Endothelial cell of umbilical vein (primary cell): ENCODE measurements around the gene SLC44A5. TPM values are rescaled to one million over a fixed set of nuclear protein-coding genes. Genes with fewer than 3 reads are reported as not detected.

ENCODE experiments used
- BruUV-seq: library from RNA; stranded (reverse); fragments of 400-500 nt; replicated peaks from 2 replicates; lab custom pipeline; 2021; lab: Mats Ljungman, UMichigan
- CTCF ChIA-PET: fragments of 300-600, 350-600 bp; sonication (Branson Sonifier 250); formaldehyde crosslinking; loops from one replicate; lab custom pipeline; 2021; ENCODE audit warnings: antibody characterized with exemption, inconsistent platforms; lab: Charles Lee
- POLR2A ChIA-PET: fragments of 300-600, 350-600 bp; sonication (Branson Sonifier 250); formaldehyde crosslinking; loops from one replicate; lab custom pipeline; 2021; ENCODE audit warnings: antibody characterized with exemption, inconsistent platforms; lab: Charles Lee
- DNase-seq: peaks from one replicate; pipeline ENCODE4 v3.0.0-alpha.2; 2011; ENCODE audit warnings: low read depth, low spot score
- FAIRE-seq: peaks from 2 replicates; lab custom pipeline; 2011; peaks lifted over from hg19 to GRCh38; lab: Jason Lieb, UNC
- H2AFZ ChIP-seq: 2 replicates; pipeline ENCODE4 v1.6.0; 2012; ENCODE audit warnings: low read depth, low read length, control low read depth, inconsistent platforms
- H3K27ac ChIP-seq: 2 replicates; pipeline ENCODE4 v1.5.1; 2011; ENCODE audit warnings: low read depth, mild to moderate bottlenecking, control low read depth, low read length, moderate library complexity; ENCODE audit not compliant: insufficient read depth
- H3K27me3 ChIP-seq, 2 experiments: 2 replicates each; pipeline versions ENCODE4 v1.6.0 to v1.6.1; 2011; ENCODE audit warnings: low read length in 2 of 2, mixed read lengths in 1 of 2; ENCODE audit not compliant: control insufficient read depth in 2 of 2, insufficient read depth in 2 of 2
- H3K36me3 ChIP-seq, 2 experiments: 2 replicates in 1 of 2; 3 replicates in 1 of 2; pipeline ENCODE4 v1.5.1; 2011; ENCODE audit warnings: low read length in 2 of 2, mild to moderate bottlenecking in 1 of 2, moderate library complexity in 1 of 2; ENCODE audit not compliant: control insufficient read depth in 2 of 2, insufficient read depth in 2 of 2; ENCODE audit errors: extremely low read depth in 1 of 2
- H3K4me1 ChIP-seq: 3 replicates; pipeline ENCODE4 v1.5.1; 2011; ENCODE audit warnings: mild to moderate bottlenecking, low read length; ENCODE audit not compliant: control insufficient read depth, insufficient read depth; ENCODE audit errors: extremely low read depth
- H3K4me2 ChIP-seq: 2 replicates; pipeline ENCODE4 v1.6.1; 2011; ENCODE audit warnings: low read length, control low read depth, mixed read lengths; ENCODE audit not compliant: insufficient read depth
- H3K4me3 ChIP-seq, 3 experiments: fragments of 200-600 bp in 1 of 3; sonication (generic), shearing (Covaris generic) in 1 of 3; replicated peaks in 1 of 3; 2 replicates each; pipeline ENCODE4 v1.5.1; 2011 to 2016; ENCODE audit warnings: control low read depth in 3 of 3, low read length in 3 of 3, mild to moderate bottlenecking in 2 of 3, inconsistent platforms in 1 of 3, low read depth in 1 of 3, moderate library complexity in 1 of 3; ENCODE audit not compliant: insufficient read depth in 1 of 3
- H3K79me2 ChIP-seq: 2 replicates; pipeline ENCODE4 v1.6.0; 2012; ENCODE audit warnings: low read length, inconsistent platforms; ENCODE audit not compliant: control insufficient read depth, insufficient read depth
- H3K9ac ChIP-seq: replicated peaks from 2 replicates; pipeline ENCODE3; 2011; ENCODE audit warnings: low read length, control low read depth; ENCODE audit not compliant: insufficient read depth; ENCODE audit errors: extremely low read depth
- H3K9me1 ChIP-seq: replicated peaks from 3 replicates; pipeline ENCODE4 v1.6.0; 2011; ENCODE audit warnings: mild to moderate bottlenecking, low read length; ENCODE audit not compliant: control insufficient read depth, insufficient read depth; ENCODE audit errors: extremely low read depth
- H3K9me3 ChIP-seq: replicated peaks from 2 replicates; pipeline ENCODE4 v1.5.1; 2012; ENCODE audit warnings: low read length, inconsistent platforms; ENCODE audit not compliant: control insufficient read depth, insufficient read depth
- H4K20me1 ChIP-seq: replicated peaks from 2 replicates; pipeline ENCODE3; 2011; ENCODE audit warnings: mild to moderate bottlenecking, low read length; ENCODE audit not compliant: control insufficient read depth, insufficient read depth; ENCODE audit errors: extremely low read depth
- CTCF ChIP-seq, 2 donors: IDR thresholded peaks; 1 replicate in 1 of 2; 2 replicates in 1 of 2; pipeline ENCODE4 v1.5.1; 2011; ENCODE audit warnings: low read length in 2 of 2, mild to moderate bottlenecking in 2 of 2, moderate library complexity in 2 of 2, control low read depth in 1 of 2, inconsistent platforms in 1 of 2, low read depth in 1 of 2; ENCODE audit not compliant: insufficient read depth in 1 of 2; ENCODE audit errors: extremely low read depth in 1 of 2
- EZH2 ChIP-seq: IDR thresholded peaks from 2 replicates; pipeline ENCODE4 v1.6.1; 2012; ENCODE audit warnings: borderline replicate concordance, low read depth, mild to moderate bottlenecking, moderate library complexity, low read length, inconsistent platforms; ENCODE audit not compliant: severe bottlenecking
- FOS ChIP-seq: IDR thresholded peaks from 2 replicates; pipeline ENCODE4 v1.6.1; 2011; ENCODE audit warnings: mild to moderate bottlenecking, low read length, moderate library complexity, borderline replicate concordance; ENCODE audit not compliant: insufficient read depth
- GATA2 ChIP-seq: IDR thresholded peaks from 2 replicates; pipeline ENCODE4 v1.7.0; 2011; ENCODE audit warnings: low read depth, mild to moderate bottlenecking, moderate library complexity, mixed read lengths, low read length; ENCODE audit not compliant: insufficient read length, insufficient read depth
- JUN ChIP-seq: IDR thresholded peaks from 2 replicates; pipeline ENCODE4 v1.6.1; 2011; ENCODE audit warnings: borderline replicate concordance, low read depth; ENCODE audit not compliant: insufficient read length, insufficient read depth
- MAX ChIP-seq: IDR thresholded peaks from 2 replicates; pipeline ENCODE4 v1.6.1; 2011; ENCODE audit not compliant: insufficient read depth, insufficient read length
- MYC ChIP-seq: IDR thresholded peaks from one replicate; pipeline ENCODE4 v1.6.1; 2011; ENCODE audit warnings: mild to moderate bottlenecking, low read depth, low read length
- POLR2A ChIP-seq: IDR thresholded peaks from 2 replicates; pipeline ENCODE4 v1.6.1; 2012; ENCODE audit warnings: low read depth, mild to moderate bottlenecking, control low read depth, low read length
- POLR2AphosphoS5 ChIP-seq: IDR thresholded peaks from 2 replicates; pipeline ENCODE4 v1.6.1; 2012; ENCODE audit warnings: low read depth, mild to moderate bottlenecking, control low read depth, low read length, moderate library complexity; ENCODE audit not compliant: insufficient read depth
- dilution Hi-C: fragments of 300-500 bp; cut with MboI; formaldehyde crosslinking; loops from one replicate; pipeline ENCODE4 v1.15.0; 2019; ENCODE audit warnings: low sequenced_read_pairs; ENCODE audit not compliant: extremely low pct_ligation_motif_present
- intact Hi-C: fragments of 100-400 bp; cut with micrococcal nuclease; formaldehyde crosslinking; loops from one replicate; pipeline ENCODE4 v1.10.0; 2022
- polyA plus RNA-seq, 4 experiments: library from polyadenylated mRNA; depleted of rRNA in 3 of 4; stranded (reverse) in 3 of 4; unstranded in 1 of 4; fragments of >200 nt; gene quantifications; 2 replicates each; pipeline versions ENCODE4 v1.2.1 to v1.2.3, GENCODE V29; 2011 to 2012; ENCODE audit warnings: missing spikeins in 1 of 4
- total RNA-seq: library from RNA; stranded (reverse); gene quantifications from 2 replicates; pipeline ENCODE4 v1.2.3, GENCODE V29; 2021

SLC44A5 gene
- total and polyA plus RNA-seq, 2 donors (not counting 3 experiments of a cell fraction or from before 2014, with no cell fraction given): 1.6 to 3.2 TPM

- intact Hi-C loops: no loop called here
- H3K27me3 ChIP-seq: peaks cover 6 to 22% of the 10 kb centered on the region in 2 experiments
- DNase-seq (no peak), FAIRE-seq (no peak)
- H2AFZ ChIP-seq: no peak overlapping the region
- dilution Hi-C loops: loop anchor here (25.0 kb wide), 1 partner anchor 411 kb away; no protein-coding TSS in a partner anchor
- H3K4me3 ChIP-seq: no peak overlapping the region
- no peaks in the 10 kb centered on the region for H3K9me1 ChIP-seq
- H3K4me2 ChIP-seq: no peak overlapping the region
- H3K4me1 ChIP-seq: no peaks in the 10 kb centered on the region
- H4K20me1 ChIP-seq: no peaks in the 10 kb centered on the region
- H3K9me3 ChIP-seq: no peaks in the 10 kb centered on the region
- no peaks in the 10 kb centered on the region for H3K36me3 ChIP-seq
- no TSS peak for BruUV-seq
- ChIA-PET CTCF (interaction anchor here (8.5 kb wide), 1 partner anchor 424 kb away, joined by 279 read pairs; no protein-coding TSS in a partner anchor), POLR2A (no interaction called here)
- H3K79me2 ChIP-seq: no peaks in the 10 kb centered on the region
- no peak overlapping the region for H3K27ac ChIP-seq
- no peak for TF ChIP-seq JUN
- TF ChIP-seq MYC: no peak
- TF ChIP-seq FOS: no peak
- no peak for TF ChIP-seq POLR2AphosphoS5
- TF ChIP-seq POLR2A: no peak
- no peak for TF ChIP-seq MAX
- TF ChIP-seq EZH2: no peak
- H3K9ac ChIP-seq: no peak overlapping the region
Measured at GRCh38 chr1:75198163-75198562, 412.8 kb downstream of the SLC44A5 start.

GRCh38 chr1:75188892-75189291 lies 422.0 kb downstream of the SLC44A5 start:
- no peak for FAIRE-seq
- Histone ChIP-seq H4K20me1 (no peaks in the 10 kb centered on the region), H3K4me1 (no peaks in the 10 kb centered on the region), H3K27me3 (peaks cover 5 to 10% of the 10 kb centered on the region in 2 experiments), H3K9ac (no peak overlapping the region), H3K9me1 (no peaks in the 10 kb centered on the region), H3K27ac (no peak overlapping the region), H3K9me3 (no peaks in the 10 kb centered on the region), H3K79me2 (no peaks in the 10 kb centered on the region), H3K4me2 (no peak overlapping the region), H3K36me3 (no peaks in the 10 kb centered on the region), H3K4me3 (no peak overlapping the region), H2AFZ (no peak overlapping the region)
- TF ChIP-seq CTCF (IDR thresholded peaks at IDR 0.05; ENCODE audit: extremely low read depth in 1 of 2, insufficient read depth in 1 of 2, low read depth in 1 of 2, low read length in 2 of 2): no peak
- TF ChIP-seq MAX: no peak
- no peak for TF ChIP-seq POLR2AphosphoS5
- no peak for TF ChIP-seq JUN
- no peak for TF ChIP-seq MYC
- TF ChIP-seq GATA2: no peak
- TF ChIP-seq POLR2A: no peak
- no peak for TF ChIP-seq FOS
- no peak for TF ChIP-seq EZH2
- ChIA-PET CTCF (no interaction called here), POLR2A (no interaction called here)
- dilution Hi-C loops: loop anchor here (25.0 kb wide), 1 partner anchor 402 kb away; no protein-coding TSS in a partner anchor
- intact Hi-C loops: no loop called here
- DNase-seq: no peak
- no TSS peak for BruUV-seq
